GM21360 (cell line): ENCODE results near the gene IFT57.

Experiments used
- ATAC-seq: cut with Tn5 transposase; IDR thresholded peaks from one replicate; pipeline ENCODE4 v1.9.1; 2021; ENCODE audit warnings: mild to moderate bottlenecking, moderate library complexity; ENCODE audit not compliant: unreplicated experiment

Gene IFT57

DNA sequence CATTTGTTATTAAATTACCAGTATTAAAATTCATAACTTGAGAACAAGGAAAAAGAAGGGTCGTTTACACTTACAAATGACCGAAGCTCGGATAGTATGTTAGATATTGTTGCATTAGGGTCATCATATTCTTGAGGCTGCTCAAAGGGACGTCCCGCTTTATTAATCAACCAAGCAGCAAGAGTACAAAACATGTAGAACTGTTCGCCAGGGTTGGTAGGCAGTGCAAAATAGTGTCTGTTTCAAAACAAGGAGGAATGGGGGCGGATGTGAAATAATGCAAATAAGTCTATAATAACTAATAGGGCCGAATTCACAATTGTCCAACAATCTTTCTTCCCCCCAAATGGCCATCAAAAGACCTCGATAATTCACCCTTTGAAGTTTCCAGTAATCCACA is 2.9 kb downstream of the IFT57 start:
- ATAC-seq: no peak

DNA sequence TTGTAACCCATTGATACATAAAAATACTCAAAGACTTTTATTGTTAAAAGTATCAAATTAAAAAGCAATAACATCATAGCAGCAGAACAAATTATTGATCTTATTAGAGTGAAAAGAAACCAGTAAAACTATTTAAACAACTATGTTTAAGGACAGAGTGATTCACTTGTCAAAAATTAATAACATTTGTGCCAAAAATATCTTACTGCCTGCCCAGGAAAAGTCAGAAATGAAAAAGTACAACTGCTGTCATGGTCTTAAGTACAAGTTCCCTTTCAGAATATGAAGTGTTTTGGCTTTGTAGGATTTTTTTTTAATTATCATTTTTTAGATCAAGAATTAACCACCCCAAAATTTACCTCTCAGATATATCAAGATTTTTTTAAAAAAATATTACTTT is 3.4 kb downstream of the IFT57 start:
- ATAC-seq: no peak

DNA sequence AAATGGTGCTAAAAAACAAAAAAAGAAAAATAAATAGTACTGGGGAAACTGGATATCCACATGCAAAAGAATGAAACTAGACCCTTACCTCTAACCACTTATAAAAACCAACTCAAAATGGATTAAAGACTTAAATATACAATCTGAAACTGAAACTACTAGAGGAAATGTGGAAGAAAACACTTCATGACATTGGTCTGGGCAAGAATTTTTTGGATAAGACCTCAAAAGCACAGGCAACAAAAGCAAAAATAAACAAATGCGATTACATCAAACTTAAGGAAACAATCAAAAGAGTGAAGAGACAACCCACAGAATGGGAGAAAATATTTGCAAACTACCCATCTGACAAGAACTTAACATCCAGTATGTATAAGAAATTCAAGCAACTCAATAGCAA is 6.4 kb downstream of the IFT57 start:
- ATAC-seq: no peak

DNA sequence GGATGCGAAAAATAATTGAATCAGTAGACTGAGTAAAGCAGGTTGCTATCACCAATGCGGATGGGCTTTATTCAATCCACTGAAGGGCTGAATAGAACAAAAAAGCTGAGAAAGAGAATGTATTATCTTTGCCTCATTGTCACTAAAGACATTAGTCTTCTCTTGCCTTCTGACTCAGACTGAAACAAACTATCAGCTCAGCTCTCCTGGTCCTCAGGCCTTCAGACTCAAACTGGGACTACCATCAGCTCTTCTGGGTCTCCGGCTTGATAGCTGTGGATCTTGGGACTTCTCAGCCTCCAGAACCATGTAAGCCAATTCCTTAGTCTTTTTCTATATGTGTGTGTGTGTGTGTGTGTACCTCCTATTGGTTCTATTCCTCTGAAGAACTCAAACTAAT is 12.6 kb downstream of the IFT57 start:
- peak; percentile 58 for ATAC-seq

DNA sequence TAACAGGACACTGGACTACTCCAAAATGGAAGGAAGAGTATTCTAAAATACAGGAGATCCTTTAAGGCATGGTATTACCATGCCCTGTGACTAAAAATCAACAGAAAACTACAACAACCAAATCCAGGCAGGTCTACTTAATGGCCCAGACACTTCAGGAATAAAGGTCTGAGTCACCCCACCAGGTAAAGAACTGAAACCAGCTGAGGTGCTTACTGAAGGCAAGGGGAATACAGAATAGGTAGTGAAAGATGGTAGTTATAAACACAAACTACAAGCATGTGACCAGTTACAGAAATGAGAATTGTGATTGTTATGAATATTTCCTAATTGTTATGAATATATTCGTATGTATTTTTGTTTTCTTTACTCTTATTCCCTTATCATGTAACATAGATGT is 13.4 kb downstream of the IFT57 start:
- ATAC-seq: peak; percentile 94

DNA sequence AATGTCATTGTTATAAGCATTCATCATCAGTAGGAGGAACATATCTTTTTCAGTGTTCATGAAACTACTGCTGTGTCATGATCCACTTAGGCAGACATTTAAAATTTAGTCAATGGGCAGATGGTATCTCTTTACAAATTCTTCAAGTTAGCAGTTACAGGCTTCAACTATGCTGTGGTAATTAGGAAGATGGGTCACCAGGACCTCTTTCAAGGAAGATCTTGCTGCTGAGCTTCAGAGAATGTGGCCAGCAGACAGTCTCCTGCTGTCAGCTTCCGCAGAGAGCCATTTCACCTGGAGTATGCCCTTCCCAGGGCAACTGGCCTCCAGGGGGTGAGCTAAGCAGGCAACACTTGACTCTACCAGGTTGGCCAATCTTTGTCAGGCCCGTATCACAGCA is 19.4 kb downstream of the IFT57 start:
- no peak for ATAC-seq

DNA sequence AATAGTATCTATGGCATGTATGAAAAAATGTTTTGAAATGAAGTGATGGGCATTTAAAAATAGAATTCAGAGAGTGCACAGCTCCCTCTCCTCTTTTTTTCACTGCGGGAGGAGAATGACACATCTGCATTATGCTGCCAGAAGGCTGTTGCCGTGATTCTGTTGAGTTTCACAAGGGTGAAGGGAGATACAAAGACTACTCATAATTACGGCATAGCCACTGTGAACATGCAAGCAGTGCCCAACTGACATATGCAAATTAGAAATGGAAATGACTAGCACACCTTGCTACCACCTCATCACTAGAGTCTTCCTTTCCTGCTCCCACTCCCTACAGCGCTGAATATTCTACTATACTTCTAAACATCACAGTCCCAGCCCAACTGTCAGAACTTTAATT is 20.1 kb downstream of the IFT57 start:
- ATAC-seq: no peak

DNA sequence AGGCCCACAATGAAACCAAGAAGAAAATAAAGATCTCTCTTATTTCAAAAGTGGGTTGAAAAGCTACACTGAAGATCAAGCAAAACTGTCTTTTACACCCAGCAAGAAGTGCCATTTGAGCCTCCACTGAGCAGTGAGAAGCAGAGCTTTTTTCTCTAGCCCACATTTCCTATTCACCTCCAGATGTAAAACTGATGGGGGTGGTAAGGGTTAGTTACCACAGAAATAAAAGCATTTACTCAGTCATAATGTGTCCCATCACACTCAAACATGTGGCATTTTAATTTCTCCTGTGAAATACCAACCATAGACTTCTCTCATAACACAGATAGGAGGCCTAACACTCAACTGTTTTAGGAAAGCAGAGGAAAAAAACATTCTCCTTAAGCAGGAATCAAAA is 21.0 kb downstream of the IFT57 start:
- ATAC-seq: no peak

DNA sequence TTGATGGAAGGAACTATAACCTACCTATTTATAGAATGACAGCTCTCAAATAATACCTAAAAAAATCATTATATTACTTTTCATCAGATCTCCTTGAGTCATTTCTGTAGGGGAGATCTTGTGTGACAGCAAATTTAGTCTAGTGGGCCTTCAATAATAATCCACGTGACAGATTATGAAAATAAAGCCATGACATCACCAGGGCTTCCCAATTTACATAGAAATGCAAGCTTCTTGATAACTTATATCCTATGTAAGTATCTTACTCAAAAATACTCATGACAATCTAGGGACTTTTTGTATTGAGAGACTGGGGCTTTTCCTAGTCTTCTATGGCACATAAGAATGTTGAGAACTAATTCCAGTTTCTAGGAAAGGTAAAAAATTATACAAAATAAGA is 21.6 kb downstream of the IFT57 start:
- no peak for ATAC-seq

DNA sequence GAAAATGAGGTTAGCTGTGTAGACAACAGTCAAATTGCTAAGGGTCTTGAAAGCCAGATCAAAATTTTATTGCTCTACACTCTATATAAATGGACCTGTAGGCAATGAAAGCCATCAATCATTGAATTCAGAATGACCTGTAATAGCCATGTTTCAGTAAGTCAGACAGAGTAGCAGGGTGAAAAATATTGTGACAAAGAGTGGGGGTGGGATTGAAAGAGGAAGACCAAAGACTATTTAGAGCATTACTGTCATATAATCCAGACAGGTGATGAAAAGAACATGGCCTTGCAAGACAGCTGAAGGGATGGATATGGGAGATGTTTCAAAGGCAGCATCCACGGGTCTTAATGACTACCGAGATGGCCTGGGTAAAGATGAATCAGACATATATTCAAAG is 22.2 kb downstream of the IFT57 start:
- no peak for ATAC-seq

DNA sequence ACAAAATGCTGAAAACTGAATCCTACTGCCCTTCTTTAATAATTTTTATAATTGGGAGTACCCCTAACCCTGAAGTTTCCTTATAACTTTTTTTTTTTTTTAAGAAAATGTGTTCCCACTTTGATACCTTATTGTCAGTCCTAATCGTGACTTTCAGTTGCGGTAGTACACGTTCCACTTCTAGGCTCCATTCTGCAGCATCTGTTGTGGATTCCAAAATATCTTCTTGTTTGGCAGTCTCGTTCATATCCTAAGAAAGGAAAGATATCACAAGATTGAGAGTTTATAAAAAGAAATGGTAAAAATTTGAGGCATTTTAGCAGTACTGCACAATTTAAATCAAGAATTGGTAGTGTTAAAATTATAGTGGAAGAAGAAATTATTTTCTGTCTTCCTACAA is 30.8 kb downstream of the IFT57 start:
- no peak for ATAC-seq

DNA sequence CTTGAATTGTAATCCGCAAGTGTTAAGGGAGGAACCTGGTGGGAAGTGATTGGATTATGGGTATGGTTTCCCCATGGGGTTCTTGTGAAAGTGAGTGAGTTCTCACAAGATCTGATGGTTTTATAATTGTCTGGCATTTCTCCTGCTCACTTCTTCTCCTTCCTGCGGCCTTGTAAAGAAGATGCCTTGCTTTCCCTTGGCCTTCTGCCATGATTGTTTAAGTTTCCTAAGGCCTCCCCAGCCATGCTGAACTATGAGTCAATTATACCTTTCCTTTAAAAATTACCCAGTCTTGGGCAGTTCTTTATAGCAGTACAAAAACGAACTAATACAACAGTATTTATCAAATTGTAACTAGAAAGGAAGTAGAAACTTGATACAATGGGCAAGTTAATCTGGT is 31.9 kb downstream of the IFT57 start:
- no peak for ATAC-seq

DNA sequence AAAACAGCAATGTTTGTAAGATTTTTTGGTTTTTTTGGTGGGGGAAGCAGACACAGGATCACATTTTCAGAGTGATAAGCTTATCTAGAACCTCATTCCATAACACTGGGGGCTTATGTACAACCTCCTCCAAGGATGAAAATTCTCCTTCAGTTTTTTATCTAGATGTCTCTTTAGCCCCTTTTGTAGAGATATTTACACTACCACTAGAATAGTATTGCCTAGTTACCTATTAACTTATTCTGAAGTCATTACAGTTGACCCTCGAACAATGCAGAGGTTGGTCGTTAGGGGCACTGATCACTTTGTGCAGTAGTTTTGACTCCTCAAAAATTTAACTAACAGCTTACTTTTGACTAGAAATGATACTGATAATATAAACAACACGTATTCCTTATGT is 32.8 kb downstream of the IFT57 start:
- ATAC-seq: no peak

DNA sequence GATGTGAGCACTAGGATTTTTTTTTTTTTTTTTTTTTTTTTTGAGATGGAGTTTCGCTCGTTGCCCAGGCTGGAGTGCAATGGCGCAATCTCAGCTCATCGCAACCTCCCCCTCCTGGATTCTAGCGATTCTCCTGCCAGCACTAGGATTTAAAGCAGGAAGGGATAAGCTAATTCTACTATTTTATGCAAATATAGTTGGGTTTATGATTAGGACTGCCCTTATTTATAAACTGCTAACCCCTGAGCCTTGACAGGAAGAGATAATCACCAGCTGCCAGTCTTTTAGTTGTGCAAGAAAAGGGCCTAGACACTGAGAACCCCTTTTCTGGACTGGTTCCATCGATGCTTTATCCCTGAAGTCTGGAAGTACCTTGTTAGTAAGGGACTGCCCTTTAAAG is 36.7 kb downstream of the IFT57 start:
- ATAC-seq: no peak

DNA sequence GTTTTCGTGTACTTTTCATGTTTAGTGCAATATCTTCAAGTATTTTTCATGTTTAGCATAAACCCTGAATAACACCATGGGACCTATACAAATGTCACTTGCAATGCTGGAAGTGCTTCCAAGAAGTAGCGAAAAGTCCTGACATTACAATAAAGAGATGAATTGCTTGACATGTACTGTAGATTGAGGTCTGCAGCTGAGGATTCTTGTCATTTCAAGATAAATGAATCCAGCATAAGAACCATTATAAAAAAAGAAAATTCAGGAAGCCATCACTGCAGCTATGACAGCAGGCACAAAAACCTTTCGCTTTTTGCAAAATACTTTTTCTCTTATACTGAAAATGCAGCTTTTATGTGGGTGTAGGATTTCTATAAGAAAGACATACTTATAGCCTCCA is 37.4 kb downstream of the IFT57 start:
- ATAC-seq: no peak

DNA sequence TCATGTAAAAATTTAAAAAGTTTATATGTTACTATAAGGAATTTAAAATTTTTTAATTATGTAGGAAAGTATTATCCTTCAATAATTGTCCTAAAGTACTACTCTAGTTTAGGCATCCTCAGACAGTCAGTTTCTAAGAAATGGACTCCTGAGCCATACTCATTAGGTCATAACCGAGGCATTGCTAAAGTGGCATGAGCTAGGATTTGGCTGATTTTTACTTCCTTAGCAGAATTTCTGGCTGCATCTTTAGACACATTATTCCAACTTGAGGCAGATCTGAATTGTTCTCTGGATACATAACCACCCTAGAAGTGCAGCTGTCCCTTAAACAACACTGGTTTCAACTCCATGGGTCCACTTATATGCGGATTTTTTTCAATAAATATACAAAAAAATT is 38.3 kb downstream of the IFT57 start:
- ATAC-seq: no peak

DNA sequence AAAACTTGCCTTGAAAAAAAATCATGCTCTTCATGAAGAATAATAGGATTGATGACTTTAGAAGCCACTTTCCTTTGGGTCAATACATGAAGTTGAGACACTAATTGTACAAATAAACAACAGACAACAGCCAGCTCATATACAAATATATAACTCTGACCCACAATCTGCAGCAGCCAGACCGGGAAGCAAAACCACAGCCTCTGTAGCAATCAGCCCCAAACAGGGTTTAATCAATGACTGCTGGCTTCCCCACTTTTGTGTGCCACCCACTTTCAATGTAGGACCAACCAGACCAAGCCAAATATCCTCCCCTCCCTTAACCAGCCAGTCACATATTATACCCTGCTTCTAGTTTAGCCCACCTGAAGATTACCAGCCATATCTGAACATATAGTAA is 39.0 kb downstream of the IFT57 start:
- ATAC-seq: no peak

DNA sequence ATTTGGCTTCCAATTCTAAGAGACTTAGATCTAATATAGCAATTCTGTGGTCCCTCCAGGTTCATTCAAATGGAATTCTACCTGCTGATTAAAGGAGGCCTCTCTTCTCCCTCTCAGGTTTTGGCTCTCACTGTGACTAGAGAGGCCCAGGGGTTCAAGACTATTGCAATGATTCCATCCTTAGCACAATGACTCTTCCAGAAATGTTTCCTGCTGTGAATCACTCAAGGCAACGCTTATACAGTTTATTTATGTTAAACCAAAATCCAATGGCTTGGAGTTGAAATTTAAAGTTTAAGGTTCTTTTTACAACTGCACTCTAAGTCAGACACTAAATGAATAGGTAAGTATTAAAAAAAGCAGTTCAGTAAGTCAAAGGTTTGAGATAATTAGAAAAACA is 39.9 kb downstream of the IFT57 start:
- no peak for ATAC-seq

DNA sequence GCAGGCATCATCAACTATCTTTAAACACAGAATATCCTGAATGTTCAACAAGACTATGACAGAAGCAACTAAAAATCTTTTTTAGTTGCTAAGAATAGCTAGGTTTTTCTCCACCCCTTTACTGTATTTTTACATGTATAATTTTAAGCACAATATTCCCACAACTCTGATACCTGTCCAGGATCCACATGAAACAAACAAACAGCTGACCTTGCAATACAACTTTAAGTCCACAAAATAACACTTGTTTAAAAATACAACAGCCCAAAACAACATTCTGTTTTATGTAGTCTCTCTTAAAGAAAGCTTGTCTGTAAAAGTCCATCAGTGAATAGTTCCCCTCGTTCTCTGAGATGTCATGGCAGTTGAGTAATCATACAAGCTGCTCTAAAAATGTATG is 41.1 kb downstream of the IFT57 start:
- ATAC-seq: no peak

DNA sequence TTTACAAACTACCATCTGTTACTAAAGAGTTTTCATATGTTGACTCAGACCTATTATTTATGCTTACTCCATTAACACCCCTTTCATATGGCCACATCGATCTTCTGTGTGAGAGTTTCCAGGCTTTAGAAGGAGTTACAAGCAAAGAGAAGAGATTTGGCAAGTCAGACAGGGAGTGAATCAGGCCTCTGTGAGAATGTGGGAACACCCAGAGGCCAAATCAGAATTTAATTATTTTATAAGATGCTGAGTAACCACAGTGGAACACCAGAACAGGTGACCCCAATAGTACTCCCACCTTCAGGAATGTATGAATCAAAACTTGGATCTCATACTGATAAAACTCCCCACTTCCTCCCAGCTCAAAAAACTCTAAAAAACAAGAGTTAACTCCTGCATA is 42.0 kb downstream of the IFT57 start:
- ATAC-seq: no peak

DNA sequence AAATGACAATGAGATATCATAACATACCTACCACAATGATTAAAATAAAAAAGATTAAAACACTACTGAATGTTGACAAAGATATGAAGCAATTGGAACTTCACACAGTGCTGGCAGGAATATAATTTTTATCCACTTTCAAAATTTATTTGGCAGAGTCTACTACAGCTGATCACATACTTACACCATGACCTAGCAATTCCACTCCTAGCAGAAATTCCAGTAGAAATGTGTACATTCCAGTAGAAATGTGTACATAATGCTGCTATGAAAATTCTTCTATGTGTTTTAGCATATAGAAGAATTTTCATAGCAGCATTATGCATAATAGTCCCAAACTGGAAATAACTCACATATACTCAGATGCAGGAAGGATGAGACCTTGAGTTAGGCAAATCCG is 43.5 kb downstream of the IFT57 start:
- no peak for ATAC-seq

DNA sequence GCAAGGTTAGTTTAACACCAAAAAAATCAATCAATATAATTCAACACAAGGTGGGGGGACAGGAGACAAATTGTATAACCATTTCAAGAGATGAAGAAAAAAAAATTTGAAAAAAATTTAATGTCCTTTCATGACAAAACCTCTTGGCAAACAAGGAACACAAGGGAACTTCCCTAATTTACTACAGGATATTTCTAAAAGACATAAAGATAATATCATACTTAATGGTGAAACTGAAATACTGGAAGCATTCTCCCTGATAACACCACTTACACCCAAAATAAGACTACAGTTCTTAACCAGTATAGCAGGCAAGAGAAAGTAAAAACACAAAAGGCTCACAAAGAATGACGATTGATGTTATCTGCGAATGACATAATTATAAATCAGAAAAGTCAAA is 44.7 kb downstream of the IFT57 start:
- ATAC-seq: no peak

DNA sequence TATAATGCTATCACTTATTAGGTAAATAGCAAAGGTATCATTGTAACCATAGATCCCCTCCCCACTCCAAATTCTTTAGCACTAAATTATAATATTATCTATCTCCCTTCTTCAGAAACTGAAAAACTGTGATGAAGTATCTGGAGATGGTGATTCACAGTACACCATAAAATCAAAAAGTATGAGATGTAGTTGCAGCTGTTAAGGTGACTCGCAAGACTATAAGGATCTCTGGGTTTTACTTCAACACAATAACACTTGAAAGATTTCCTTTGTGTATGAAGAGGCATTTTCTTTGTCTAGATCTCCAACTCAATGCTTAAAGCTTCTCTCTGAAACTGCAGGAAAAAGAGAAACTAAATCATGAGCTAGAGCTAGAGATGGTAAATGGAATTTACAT is 46.9 kb downstream of the IFT57 start:
- ATAC-seq: no peak

DNA sequence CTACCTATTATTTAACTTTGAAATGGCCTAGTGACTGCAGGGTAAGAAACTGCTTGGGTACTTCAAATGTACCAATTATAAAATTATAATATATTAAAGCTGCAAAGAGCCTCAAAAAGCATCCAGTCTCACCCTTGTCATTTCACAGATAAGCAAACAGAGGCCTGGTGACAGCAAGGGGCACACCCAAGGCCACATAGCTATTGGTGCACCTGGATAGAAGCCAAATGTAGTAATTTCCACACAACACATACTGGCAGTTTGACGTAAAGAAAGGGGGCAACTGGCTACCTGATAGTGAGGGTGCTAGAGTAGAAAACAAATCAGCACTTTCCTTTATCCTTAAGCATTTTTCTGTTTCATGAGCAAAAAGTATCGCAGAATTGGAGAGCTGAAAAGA is 51.1 kb downstream of the IFT57 start:
- ATAC-seq: no peak
